Trophoblast cell (in vitro differentiated cells and primary cell): ENCODE results near the gene ARHGAP25.

Experiments used
- DNase-seq, 2 donors: peaks; one replicate each; pipeline ENCODE4 v3.0.0-alpha.2; 2016
- H2AFZ ChIP-seq: 2 replicates; pipeline ENCODE4 v1.6.1; 2013; ENCODE audit warnings: low read length, moderate library complexity, mild to moderate bottlenecking; ENCODE audit not compliant: insufficient read depth, poor library complexity
- H2AK5ac ChIP-seq: 2 replicates; pipeline ENCODE4 v1.6.1; 2013; ENCODE audit warnings: mild to moderate bottlenecking, low read length
- H2BK120ac ChIP-seq: 2 replicates; pipeline ENCODE4 v1.6.1; 2013; ENCODE audit warnings: low read length, mild to moderate bottlenecking, moderate library complexity; ENCODE audit not compliant: insufficient read depth, poor library complexity
- H2BK12ac ChIP-seq: 2 replicates; pipeline ENCODE4 v1.6.1; 2013; ENCODE audit warnings: mild to moderate bottlenecking, low read length, moderate library complexity
- H2BK5ac ChIP-seq: 2 replicates; pipeline ENCODE4 v1.6.1; 2013; ENCODE audit warnings: low read length, low read depth, moderate library complexity, mild to moderate bottlenecking; ENCODE audit not compliant: poor library complexity
- H3K14ac ChIP-seq: 2 replicates; pipeline ENCODE4 v1.6.1; 2013; ENCODE audit warnings: mild to moderate bottlenecking, low read length
- H3K18ac ChIP-seq: 2 replicates; pipeline ENCODE4 v1.6.1; 2013; ENCODE audit warnings: mild to moderate bottlenecking, low read length
- H3K23ac ChIP-seq: 2 replicates; pipeline ENCODE4 v1.6.1; 2013; ENCODE audit warnings: low read length
- H3K27ac ChIP-seq: 2 replicates; pipeline ENCODE4 v1.5.1; 2013; ENCODE audit warnings: low read depth, mild to moderate bottlenecking, inconsistent platforms, low read length, moderate library complexity
- H3K27me3 ChIP-seq: 2 replicates; pipeline ENCODE4 v1.6.1; 2013; ENCODE audit warnings: inconsistent platforms, mild to moderate bottlenecking, low read length, moderate library complexity; ENCODE audit not compliant: insufficient read depth
- H3K36me3 ChIP-seq, 2 experiments: 1 replicate in 1 of 2; 2 replicates in 1 of 2; pipeline ENCODE4 v1.6.1; 2013; ENCODE audit warnings: low read length in 2 of 2, mild to moderate bottlenecking in 2 of 2, moderate library complexity in 1 of 2; ENCODE audit not compliant: insufficient read depth in 2 of 2, control insufficient read depth in 1 of 2
- H3K4ac ChIP-seq: 2 replicates; pipeline ENCODE4 v1.6.1; 2013; ENCODE audit warnings: low read depth, mild to moderate bottlenecking, low read length, moderate library complexity
- H3K4me1 ChIP-seq, 2 experiments: 1 replicate in 1 of 2; 2 replicates in 1 of 2; pipeline ENCODE4 v1.6.1; 2013; ENCODE audit warnings: low read length in 2 of 2, mild to moderate bottlenecking in 2 of 2, moderate library complexity in 1 of 2; ENCODE audit not compliant: insufficient read depth in 2 of 2, control insufficient read depth in 1 of 2
- H3K4me2 ChIP-seq: 2 replicates; pipeline ENCODE4 v1.6.1; 2013; ENCODE audit warnings: inconsistent platforms, mild to moderate bottlenecking, low read length, moderate library complexity
- H3K4me3 ChIP-seq: 2 replicates; pipeline ENCODE4 v1.5.1; 2013; ENCODE audit warnings: mild to moderate bottlenecking, low read depth, low read length, inconsistent platforms
- H3K79me1 ChIP-seq: one replicate; pipeline ENCODE4 v1.6.1; 2013; ENCODE audit warnings: low read length
- H3K79me2 ChIP-seq: 2 replicates; pipeline ENCODE4 v1.6.1; 2013; ENCODE audit warnings: low read length, mild to moderate bottlenecking; ENCODE audit not compliant: control insufficient read depth, insufficient read depth, poor library complexity
- H3K9ac ChIP-seq: 2 replicates; pipeline ENCODE4 v1.6.1; 2013; ENCODE audit warnings: mild to moderate bottlenecking, low read length
- H3K9me3 ChIP-seq: 2 replicates; pipeline ENCODE4 v1.6.1; 2013; ENCODE audit warnings: low read depth, mild to moderate bottlenecking, control low read depth, inconsistent platforms, low read length; ENCODE audit not compliant: insufficient read depth
- H4K12ac ChIP-seq: 2 replicates; pipeline ENCODE4 v1.6.1; 2013; ENCODE audit warnings: low read depth, mild to moderate bottlenecking, low read length, moderate library complexity
- H4K8ac ChIP-seq: 2 replicates; pipeline ENCODE4 v1.6.1; 2013; ENCODE audit warnings: low read depth, mild to moderate bottlenecking, low read length, moderate library complexity
- H4K91ac ChIP-seq: one replicate; pipeline ENCODE4 v1.6.1; 2013; ENCODE audit warnings: low read depth, mild to moderate bottlenecking, low read length, moderate library complexity
- WGBS: extraction: QIAGEN DNeasy Blood & Tissue Kit; methylation state at CpG from one replicate; pipeline ENCODE4 v1.1.7; 2013; ENCODE audit warnings: missing lambda C conversion rate; ENCODE audit not compliant: insufficient read length, insufficient coverage; ENCODE audit errors: extremely low coverage; 5-methylcytosine and 5-hydroxymethylcytosine counted together

Gene ARHGAP25

DNA sequence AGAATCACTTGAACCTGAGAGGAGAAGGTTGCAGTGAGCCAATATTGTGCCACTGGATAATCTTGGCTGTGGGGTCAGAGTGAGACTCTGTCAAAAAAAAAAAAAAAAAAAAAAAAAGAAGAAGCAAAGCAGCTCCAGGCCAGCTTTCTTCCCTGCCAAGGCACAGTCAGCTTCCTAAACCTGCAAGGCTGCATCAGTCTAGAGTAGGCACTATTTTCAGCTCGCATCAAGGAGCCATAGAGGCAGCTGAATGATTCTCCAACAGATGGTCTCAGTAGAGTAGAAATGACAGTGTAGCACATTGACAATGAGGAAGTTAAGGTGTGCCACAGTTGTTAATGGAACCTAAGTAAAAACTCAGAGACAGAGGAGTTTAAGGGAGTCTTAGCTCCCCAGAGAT lies 101.0 kb downstream of the ARHGAP25 start:
- Histone ChIP-seq H3K27me3 (no peaks in the 10 kb centered on the region), H4K91ac (no peak overlapping the region), H3K4me1 (no peaks in the 10 kb centered on the region), H3K9me3 (peaks cover 6% of the 10 kb centered on the region), H3K36me3 (no peaks in the 10 kb centered on the region), H4K12ac (no peak overlapping the region), H2BK120ac (no peak overlapping the region), H3K4me2 (no peak overlapping the region), H2BK12ac (no peak overlapping the region), H3K79me1 (no peaks in the 10 kb centered on the region), H3K23ac (no peak overlapping the region), H2BK5ac (no peak overlapping the region), H3K4me3 (no peak overlapping the region), H3K4ac (no peak overlapping the region), H3K27ac (no peak overlapping the region), H2AK5ac (no peak overlapping the region), H2AFZ (no peak overlapping the region), H3K14ac (no peak overlapping the region), H3K9ac (no peak overlapping the region), H3K18ac (no peak overlapping the region), H4K8ac (no peak overlapping the region), H3K79me2 (no peaks in the 10 kb centered on the region)
- WGBS, result no CpG with 5 or more reads among the region's 1 CpG
- DNase-seq, result no peak

DNA sequence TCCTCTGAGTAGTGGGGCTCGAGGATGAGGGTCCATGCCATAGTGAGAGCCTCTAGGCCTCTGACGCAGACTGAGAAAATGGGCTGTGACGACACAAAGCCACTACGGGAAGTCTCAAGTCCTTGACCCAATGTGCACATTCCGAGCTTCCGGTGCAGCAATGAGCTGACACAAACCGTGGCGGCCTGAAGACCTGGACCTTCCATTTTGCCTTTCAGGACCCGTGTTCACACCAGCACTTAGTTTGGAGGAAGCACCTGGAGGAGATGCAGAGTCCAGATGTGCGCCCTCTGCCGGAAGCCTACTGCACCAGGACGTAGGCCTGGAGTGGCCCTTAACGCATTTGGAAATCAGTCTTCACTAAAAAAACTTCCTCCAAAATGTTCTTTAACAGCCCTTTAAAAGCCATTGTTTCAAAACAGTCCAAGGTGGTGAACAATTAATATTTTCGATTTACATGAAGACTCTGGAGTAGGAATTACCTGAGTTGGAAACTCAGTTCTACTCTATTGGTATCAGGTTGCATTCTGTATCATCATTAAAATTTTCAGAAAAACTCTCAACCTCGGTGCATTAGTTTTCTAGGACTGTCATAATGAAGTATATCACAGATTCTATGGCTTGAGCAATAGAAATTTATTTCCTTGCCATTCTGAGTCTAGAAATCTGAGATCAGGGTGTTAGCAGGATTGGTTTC lies 102.7 kb downstream of the ARHGAP25 start:
- Histone ChIP-seq H3K9ac (peak overlapping the region; percentile 57), H4K12ac (no peak overlapping the region), H3K23ac (no peak overlapping the region), H3K14ac (no peak overlapping the region), H3K4me2 (no peak overlapping the region), H3K36me3 (no peaks in the 10 kb centered on the region), H3K18ac (no peak overlapping the region), H2AFZ (no peak overlapping the region), H3K79me1 (no peaks in the 10 kb centered on the region), H3K4me1 (no peaks in the 10 kb centered on the region), H3K4ac (no peak overlapping the region), H4K8ac (no peak overlapping the region), H3K9me3 (peaks cover 6% of the 10 kb centered on the region), H3K27me3 (no peaks in the 10 kb centered on the region), H3K27ac (no peak overlapping the region), H2BK5ac (no peak overlapping the region), H2BK120ac (no peak overlapping the region), H3K79me2 (no peaks in the 10 kb centered on the region), H3K4me3 (no peak overlapping the region), H2AK5ac (no peak overlapping the region), H2BK12ac (no peak overlapping the region), H4K91ac (no peak overlapping the region)
- DNase-seq, result peak; percentile 67 to 86
- WGBS, result no CpG with 5 or more reads among the region's 15 CpGs

DNA sequence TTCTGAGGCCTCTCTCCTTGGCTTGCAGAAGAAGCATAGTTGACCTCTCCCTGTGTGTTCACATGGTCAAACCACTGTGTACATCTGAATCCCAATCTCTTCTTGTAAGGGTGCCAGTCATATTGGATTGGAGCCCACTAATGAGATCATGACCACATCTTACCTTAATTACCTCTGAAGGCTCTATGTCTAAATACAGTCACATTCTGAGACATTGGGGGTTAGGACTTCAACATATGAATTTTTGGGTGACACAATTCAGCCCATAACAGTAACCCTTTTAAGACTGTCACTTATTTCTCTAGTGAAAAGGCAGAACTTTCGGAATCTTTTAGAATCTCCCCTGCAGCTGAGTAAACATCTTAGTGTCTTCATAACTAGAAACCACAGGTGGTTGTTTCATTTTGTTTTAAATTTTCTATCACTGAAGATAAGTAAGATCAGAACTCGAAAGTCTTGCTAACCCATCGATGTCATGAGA lies 103.3 kb downstream of the ARHGAP25 start:
- H3K9ac ChIP-seq, result no peak overlapping the region
- WGBS, result no CpG with 5 or more reads among the region's 3 CpGs
- H4K8ac ChIP-seq, result no peak overlapping the region
- no peaks in the 10 kb centered on the region for H3K36me3 ChIP-seq
- no peaks in the 10 kb centered on the region for H3K79me1 ChIP-seq
- no peak overlapping the region for H4K91ac ChIP-seq
- H3K23ac ChIP-seq, result no peak overlapping the region
- H2BK120ac ChIP-seq, result no peak overlapping the region
- H3K4me2 ChIP-seq, result no peak overlapping the region
- H3K27ac ChIP-seq, result no peak overlapping the region
- no peak overlapping the region for H3K4ac ChIP-seq
- no peak overlapping the region for H4K12ac ChIP-seq
- no peak overlapping the region for H3K18ac ChIP-seq
- no peak overlapping the region for H3K4me3 ChIP-seq
- peaks cover 6% of the 10 kb centered on the region for H3K9me3 ChIP-seq
- H2BK12ac ChIP-seq, result no peak overlapping the region
- no peaks in the 10 kb centered on the region for H3K79me2 ChIP-seq
- H2AFZ ChIP-seq, result no peak overlapping the region
- H2BK5ac ChIP-seq, result no peak overlapping the region
- H2AK5ac ChIP-seq, result no peak overlapping the region
- H3K14ac ChIP-seq, result no peak overlapping the region
- no peaks in the 10 kb centered on the region for H3K4me1 ChIP-seq
- DNase-seq, result no peak
- no peaks in the 10 kb centered on the region for H3K27me3 ChIP-seq

DNA sequence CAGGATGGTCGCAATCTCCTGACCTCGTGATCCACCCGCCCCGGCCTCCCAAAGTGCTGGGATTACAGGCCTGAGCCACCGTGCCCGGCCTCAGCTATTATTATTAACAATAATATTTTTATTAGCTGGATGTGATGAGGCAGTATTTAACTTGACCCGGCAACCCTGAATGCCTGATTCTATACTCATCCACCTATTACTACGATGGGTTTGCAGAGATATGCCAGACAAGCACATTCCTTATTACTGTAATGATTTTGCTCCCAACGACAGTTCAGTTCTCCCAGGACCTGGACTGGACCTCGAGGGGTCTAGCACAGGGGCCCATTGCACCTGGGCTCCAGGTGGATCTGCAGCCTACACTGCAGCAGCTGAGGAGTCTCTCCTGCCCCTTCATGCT lies 104.0 kb downstream of the ARHGAP25 start:
- no peak overlapping the region for H3K23ac ChIP-seq
- H3K14ac ChIP-seq, result no peak overlapping the region
- WGBS, result no CpG with 5 or more reads among the region's 10 CpGs
- H3K4ac ChIP-seq, result no peak overlapping the region
- no peak overlapping the region for H3K9ac ChIP-seq
- no peaks in the 10 kb centered on the region for H3K36me3 ChIP-seq
- H3K79me2 ChIP-seq, result no peaks in the 10 kb centered on the region
- no peak overlapping the region for H2AFZ ChIP-seq
- H3K4me3 ChIP-seq, result no peak overlapping the region
- no peak overlapping the region for H4K8ac ChIP-seq
- no peak overlapping the region for H2AK5ac ChIP-seq
- no peak overlapping the region for H4K12ac ChIP-seq
- no peak overlapping the region for H2BK120ac ChIP-seq
- H3K27me3 ChIP-seq, result no peaks in the 10 kb centered on the region
- H3K4me2 ChIP-seq, result no peak overlapping the region
- H3K9me3 ChIP-seq, result peaks cover 6% of the 10 kb centered on the region
- H3K18ac ChIP-seq, result no peak overlapping the region
- no peak for DNase-seq
- H2BK12ac ChIP-seq, result no peak overlapping the region
- H2BK5ac ChIP-seq, result no peak overlapping the region
- no peaks in the 10 kb centered on the region for H3K4me1 ChIP-seq
- H3K27ac ChIP-seq, result no peak overlapping the region
- no peak overlapping the region for H4K91ac ChIP-seq
- no peaks in the 10 kb centered on the region for H3K79me1 ChIP-seq
